ENCODE data around the gene SPOP.
A peak's percentile ranks its signal among the peaks of the same experiment; 100 is the strongest.
"Not testable (repeated sequence)": the region's sequence is repeated elsewhere in the genome, so short reads cannot be mapped to it uniquely, and the experiment has no call there.

Gene SPOP

DNA sequence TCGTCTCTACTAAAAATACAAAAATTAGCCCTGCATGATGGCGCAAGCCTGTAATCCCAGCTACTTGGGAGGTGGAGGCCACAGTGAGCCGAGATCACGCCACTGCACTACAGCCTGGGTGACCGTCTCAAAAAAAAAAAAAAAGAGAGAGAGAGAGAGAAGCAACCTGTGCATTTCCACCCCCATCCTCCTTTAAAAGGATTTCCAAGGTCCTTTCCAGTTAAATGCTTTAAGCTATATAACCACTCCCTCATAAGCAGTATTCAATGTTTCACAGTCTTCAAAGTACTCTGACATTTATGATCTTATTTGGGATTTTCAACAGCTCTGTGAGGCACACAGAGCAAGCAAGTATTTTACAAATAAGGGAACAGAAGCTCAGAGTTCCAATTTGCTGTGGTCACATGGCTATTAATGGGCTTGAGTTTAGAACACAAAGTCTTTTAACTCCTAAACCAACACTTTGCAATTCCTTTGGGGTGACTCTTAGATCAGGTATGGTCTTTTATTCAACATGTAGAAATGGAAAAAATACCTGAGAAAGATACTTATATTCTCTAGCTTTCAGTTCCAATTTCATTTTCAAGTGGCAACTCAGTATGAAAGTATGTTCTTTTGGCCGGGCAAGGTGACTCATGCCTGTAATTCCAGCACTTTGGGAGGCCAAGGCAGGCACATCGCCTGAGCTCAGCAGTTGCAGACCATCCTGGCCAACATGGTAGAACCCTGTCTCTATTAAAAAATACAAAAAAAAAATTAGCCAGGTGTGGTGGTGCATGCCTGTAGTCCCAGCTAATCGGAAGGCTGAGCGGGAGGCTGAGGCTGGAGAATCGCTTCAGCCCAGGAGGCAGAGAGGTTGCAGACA lies 31.3 kb downstream of the SPOP start:
- DNase-seq, result peak; percentile 63

DNA sequence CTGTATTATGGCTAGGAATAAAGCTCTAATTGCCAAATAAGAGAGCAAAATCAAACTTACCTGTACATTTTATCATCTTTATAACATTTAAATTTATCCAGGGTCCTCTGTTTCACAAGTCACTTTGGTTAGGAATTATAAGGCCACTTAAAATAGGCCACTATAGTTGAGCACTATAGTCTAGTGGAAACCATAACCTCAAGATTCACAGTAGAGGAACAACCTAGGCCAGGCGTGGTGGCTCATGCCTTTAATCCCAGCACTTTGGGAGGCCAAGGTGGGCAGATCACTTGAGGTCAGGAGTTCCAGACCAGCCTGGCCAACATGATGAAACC lies 31.9 kb downstream of the SPOP start:
- DNase-seq, result not testable (repeated sequence)

DNA sequence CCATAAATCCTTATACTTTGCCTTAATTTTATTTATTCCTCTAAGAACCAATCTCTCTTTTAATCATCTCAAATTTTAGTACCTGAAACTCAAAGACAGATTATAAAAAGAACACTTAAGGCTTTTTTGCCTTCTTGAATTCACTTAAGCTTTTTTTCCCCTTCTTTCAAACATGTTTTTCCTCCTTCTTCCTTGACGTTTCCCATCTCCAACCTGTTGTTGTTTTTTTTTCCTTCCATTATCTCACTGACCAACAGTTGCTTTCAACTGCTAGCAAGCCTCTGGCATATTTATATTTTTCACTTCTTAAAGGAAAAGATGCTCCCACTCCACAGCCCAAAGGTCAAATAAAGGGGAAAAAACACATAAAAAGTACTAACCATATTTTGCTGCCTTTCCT lies 32.2 kb downstream of the SPOP start:
- DNase-seq, result no peak

DNA sequence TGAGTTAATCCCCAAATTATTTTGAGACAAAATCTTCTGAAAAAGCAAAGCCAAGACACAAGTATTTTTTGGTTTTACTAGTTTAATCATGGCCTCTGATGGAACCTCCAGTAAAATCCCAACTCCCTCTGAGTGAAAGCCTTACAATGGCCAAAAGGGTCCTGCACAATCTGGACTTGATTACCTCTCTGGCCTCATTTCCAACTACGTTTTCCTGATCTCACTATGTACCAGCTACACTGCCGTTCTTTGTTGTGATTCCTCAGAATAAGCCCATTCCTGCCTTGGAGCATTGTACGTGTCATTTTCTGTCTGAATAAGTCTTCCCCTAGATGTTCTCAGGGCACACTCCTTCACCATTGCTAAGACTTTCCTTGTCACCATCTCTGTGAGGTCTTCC lies 37.3 kb downstream of the SPOP start:
- no peak for DNase-seq

DNA sequence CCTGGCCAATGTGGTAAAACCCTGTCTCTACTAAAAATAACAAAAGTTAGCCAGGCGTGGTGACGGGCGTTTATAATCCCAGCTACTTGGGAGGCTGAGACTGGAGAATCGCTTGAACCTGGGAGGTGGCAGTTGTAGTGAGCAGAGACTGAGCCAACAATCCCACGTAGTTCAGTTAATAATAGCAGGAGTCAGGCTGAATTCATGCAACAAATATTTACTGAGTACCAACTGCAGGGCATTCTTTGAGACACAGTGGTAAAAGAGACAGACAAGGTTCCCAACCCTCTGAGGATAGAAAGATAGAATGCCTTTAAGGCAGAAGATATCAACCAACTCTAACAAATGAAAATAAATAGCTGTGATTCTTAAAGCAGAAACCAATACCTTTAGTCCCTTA lies 39.1 kb downstream of the SPOP start:
- DNase-seq, result no peak

DNA sequence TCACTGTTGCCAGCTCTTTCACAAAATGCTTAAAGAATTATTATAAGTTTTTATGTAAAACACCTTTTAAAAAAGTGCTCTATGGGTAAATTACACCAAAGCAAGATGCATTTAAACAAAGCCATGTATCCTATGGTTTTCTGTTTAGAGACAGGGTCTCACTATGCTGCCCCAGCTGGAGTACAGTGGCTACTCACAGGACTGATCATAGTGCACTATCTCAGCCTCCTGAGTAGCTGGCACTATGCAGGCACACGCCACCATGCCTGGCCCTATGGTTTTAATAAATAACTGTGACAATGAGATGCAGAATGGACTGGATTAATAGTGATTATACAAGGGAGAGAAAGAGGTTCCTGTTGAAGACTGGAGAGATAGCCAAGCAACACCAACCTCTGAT lies 40.2 kb downstream of the SPOP start:
- DNase-seq, result no peak

DNA sequence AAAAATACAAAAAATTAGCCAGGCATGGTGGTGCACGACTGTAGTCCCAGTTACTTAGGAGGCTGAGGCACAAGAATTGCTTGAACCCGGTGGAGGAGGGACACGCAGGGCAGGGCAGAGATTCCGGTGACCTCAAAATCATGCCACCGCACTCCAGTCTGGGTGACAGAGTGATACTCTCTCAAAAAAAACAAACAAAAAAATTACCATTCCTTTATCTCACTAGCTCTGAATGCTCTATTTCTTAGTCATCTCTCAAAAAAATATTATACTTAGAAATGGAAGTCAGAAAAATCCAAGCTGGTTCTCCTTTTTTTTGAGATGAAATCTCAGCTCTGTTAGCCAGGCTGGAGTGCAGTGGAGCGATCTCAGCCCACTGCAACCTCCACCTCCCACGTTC lies 40.8 kb downstream of the SPOP start:
- no peak for DNase-seq

DNA sequence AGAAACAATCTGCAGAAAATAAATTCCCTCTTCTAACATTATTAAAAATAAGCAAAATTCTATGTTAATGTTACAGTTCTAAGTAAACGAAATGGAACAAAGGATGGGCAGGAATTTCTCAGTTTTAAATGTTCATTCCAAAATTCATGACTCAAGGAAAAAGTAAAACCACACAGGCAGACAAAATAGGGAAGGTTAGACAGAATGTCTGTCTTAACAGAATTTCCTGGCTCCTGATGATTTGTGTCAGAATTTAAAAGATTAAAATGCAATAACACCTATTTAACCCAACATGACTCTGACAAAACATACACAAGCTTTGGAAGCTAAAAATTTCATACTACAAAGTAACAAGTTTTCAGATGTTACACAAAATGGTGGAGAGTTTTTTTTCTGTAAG lies 42.8 kb downstream of the SPOP start:
- DNase-seq, result no peak

DNA sequence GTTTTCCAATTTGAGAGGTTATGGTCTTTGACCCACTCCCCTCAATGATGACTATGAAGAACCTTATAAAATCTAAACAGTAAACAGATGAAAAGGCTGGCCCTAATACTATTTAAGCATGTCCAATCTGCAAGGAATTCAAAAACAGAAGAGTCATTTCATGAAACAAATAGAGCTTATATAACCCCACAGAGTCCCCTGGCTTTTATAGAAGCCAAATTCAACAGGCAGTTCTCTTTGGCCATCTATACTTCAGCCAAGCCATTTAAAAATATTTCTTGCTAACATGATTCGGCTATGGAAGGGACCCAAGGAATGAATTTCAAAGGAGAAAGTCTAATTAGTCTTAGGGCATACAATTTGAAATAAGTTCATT lies 43.4 kb downstream of the SPOP start:
- no peak for DNase-seq

DNA sequence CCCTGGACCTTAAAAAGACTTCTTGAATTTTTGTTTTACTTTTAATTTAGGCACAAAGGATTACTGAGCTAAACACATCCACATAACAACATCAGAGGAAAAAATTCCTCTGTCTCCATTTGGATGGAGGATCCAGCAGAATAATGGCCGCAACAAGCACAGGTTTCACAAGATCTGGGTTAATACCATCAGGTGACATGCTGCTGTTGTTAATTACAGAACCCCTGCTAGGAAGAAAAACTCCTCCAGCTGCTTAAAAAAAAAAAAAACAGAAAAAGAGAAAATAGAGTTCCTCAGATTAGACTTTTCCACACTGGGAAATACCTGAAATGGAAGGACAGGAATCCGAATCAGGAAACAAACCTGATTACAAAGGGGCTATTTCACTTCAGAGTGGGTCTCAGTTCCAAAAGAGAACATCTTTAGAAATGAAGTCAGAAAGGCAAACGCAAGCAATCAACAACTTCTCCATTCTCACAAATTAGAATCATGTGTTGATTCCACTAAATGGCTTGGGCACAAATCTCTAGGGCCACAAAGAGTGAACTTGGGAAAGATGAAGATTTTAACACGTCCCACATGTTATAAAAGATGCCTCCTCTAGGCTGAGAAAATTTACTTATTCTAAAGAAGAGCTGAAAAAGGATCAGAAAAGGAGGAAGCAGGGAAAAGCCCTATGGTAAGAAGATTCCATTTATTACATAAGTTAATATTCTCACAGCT lies 44.0 kb downstream of the SPOP start:
- DNase-seq, result no peak

DNA sequence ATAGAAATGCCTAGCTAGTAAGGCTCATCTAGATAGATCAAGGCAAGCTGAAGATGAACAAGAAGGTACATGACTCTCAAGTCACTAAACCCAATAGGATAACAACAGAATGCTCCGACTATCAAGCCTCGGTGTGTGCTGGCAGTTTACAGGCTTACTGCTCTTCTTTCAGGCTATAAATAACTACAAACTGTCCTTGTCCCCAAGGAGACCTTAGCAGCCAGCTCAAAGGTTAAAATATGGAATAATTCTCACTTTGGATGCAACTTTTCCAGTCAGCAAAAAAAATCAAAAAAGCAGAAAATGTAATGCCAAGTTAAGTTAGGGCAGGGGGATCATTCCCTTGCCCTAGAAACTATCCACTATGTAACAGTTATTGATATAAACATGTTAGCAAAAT lies 44.6 kb downstream of the SPOP start:
- no peak for DNase-seq

DNA sequence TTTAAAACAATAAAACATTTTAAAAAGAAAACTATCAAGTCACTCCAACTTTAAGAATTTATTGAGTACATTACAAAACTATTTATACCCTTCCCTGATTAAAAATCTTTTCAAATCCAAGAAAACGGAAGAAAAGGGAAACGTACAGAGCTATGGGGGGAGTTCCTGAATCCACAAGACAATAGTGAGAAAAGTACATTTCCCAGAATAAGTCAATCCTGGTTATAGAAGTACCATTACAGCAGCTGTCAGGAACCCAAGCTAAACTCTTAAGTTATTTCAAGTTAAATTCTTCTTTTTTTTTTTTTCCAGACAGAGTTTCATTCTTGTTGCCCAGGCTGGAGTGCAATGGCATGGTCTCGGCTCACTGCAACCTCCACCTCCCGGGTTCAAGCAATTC lies 45.7 kb downstream of the SPOP start:
- DNase-seq, result no peak

DNA sequence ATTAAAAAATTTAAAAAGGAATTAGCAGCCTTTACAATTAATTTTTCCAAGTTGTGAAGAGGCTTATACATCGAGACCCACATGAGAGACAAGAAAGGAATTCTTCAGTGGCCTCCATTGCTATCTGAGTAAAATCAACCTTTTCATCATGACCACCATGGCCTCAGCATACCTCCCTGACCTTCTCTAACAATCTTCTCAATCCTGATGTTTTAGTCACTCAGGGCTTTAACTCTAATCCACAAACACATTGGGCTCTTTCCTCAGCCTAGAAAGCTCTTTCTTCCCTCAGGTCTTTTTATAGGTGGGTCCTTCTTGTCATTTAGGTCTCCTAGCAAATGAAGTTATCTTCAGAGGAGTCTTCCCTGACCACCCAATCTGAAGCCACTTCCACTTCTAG lies 46.4 kb downstream of the SPOP start:
- DNase-seq, result no peak

DNA sequence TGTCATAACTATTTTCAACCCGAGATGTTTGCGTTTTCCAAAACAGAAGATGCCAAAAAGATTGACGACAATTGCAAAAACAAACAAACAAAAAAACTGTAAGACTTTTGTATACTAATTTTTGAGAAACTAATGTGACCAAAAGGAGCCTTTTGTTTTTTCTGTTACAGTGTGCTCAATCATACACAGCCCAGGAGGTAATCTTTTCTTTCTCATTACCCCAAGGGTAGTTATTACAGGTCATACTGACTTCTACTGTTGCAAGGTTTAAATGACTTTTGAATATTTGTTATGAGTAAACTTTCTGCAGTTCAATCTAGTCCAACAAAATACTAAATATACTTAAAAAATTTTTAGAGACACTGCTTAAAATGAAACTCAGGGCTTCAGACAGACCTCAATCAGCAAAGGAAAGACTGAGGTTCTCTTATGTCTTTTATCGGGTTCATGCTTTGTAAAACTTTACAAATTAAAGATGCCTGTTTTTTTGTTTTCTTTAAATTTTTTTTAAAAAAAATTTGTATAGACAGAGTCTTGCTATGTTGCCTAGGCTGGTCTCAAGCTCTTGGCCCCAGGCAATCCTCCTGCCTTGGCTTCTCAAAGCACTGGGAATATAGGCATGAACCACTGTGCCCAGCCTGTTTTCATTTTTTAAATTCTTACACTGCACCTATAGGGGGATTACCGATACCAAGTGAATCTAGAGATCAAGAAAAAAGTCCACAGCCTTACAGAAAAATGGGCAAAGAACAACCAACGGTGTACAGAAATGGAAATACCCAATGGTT lies 47.6 kb downstream of the SPOP start:
- DNase-seq, result no peak

DNA sequence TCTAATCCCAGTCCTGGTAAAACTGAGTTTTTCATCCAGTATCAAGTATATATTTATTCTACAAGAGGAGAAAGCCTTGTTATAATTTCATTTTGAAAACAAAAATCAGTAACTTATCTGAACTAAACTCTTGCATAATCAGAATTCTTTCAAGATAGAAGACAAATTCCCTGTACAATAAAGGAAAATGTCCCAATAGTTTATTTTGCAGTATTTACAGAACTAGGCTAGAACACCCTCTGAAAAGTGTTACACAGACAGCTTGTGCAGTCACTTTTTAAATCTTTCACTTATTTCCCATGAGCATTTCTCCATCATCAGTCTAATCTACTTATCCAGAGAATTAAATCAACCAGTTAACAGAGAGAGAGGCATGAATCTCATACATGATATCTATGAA lies 48.5 kb downstream of the SPOP start:
- no peak for DNase-seq

DNA sequence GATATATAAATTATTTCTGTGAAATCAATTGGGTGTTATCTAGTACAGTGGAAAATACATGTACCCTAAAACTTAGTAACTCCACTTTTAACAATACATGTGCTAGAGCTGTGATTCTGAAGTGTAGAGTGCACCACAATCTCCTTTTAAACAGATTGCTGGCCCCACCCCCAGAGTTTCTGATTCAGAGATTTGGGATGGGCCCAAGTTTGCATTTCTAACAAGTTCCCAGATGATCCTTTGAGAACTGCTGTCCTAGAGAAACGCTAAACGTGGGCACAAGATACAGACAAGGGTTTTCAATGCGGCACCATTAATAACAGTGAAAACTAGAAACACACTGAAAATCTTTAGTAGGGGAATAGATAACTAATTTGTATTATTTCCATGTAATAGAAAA lies 53.0 kb downstream of the SPOP start:
- no peak for DNase-seq

DNA sequence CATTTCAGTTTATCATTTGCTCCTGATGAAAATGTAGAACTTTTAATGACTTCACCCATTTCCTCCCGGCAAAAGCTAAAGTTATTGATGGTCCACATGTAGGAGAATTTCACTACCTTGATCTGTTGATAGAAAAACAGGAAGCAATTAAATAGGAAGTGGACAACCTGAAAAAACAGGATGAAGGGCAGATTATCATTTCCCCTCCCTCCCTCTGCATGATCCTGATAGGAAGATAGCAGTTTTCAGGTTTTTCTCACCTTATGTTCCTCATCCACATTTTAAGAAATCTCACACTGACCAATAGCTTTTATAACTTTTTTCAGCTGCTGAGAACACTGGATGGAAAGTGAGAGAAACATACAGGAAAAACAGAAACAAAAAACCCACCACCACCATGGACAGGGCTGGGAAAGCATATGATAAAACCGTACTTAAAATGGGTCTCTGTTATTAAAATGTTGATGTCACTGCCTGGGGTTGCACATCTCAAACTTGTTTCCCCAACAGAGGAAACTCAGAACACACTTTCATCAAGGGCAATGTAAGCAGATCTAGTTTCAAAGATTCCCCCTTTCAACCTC lies 55.9 kb downstream of the SPOP start:
- no peak for DNase-seq

DNA sequence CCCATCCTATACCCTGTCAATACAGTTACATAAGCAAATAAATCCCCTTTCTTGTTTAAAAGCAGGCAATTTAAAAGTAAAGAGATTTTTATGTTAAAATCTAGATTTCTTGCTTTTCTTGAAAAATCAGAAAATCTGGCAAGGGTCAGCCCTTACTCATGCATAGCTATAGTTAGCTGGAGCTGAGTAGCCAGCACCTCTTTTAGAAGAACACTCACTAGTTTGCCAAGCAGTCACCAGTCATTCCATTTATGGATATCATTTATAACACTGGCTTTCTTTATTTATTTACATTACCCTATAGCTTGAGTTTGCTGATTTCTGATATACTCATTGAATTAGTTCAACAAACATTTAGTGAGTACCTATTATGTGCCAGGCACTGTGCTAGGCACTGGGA lies 56.5 kb downstream of the SPOP start:
- DNase-seq, result no peak

DNA sequence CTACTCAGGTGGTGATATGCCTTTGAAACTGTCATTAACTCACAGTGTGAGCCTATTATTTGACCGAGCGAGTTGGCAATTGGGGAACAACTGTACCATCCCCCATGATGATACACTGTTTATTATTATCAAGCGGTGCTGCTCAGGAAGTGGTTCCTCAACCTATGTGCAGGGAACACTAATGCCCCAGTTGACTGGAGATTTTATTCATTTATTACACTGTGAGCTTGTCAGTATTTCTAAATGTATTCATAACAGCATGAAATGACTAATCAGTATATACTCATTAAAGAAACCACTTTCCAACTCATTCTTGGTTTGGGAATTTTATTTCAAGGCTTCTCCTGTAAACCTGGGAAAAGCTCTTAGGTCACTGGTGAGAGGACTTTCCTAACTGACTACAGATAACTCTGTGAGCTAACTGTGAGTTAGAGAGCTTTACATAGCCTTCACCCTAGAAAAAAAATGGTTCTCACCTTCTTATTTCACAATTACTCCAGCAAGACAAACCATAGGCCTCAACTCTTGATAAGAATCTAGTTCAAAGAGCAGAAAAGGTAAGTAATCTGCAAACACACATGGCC lies 59.8 kb downstream of the SPOP start:
- no peak for DNase-seq

DNA sequence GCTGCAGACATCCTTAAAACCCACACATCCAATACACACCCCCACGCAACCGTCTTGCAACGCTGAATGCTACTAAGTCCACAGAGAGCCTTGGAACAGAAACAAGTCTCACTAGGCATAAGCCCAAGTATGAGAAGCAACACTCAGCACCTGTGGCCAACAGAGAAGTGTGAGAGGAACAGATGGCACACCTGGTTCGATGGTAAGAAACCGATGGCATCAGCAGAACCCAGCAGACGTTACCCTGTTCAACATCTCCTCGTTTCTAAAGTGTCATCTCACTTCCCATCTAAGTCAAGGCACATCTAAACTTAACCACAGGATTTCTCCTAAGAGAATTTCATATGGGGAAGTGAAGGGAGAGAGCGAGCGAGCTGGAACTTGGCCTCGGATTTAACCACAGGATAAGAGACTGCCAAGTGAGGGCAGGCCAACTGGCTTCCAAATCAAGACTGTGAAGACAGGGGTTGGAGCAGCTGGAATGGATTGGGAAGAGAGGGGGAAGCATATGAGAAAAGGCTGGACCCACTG lies 61.2 kb downstream of the SPOP start:
- DNase-seq, result no peak

DNA sequence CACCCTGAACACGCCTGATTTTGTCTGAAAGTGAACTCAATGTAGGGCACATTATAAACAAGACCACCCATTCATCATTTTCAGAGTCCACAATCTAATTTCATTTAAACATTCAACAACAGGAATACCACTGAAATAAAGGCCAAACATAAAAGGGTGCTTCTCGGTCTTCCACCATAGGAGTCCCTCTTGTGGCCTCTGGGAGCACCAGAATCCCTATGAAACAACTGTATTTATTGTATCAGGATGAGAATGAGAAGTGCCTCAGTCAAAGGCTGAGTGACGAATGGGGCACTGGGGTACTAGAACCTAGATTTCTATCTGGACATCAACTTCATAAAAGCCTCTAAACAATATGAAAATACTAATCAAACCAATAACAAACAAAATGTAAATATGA lies 61.8 kb downstream of the SPOP start:
- no peak for DNase-seq

DNA sequence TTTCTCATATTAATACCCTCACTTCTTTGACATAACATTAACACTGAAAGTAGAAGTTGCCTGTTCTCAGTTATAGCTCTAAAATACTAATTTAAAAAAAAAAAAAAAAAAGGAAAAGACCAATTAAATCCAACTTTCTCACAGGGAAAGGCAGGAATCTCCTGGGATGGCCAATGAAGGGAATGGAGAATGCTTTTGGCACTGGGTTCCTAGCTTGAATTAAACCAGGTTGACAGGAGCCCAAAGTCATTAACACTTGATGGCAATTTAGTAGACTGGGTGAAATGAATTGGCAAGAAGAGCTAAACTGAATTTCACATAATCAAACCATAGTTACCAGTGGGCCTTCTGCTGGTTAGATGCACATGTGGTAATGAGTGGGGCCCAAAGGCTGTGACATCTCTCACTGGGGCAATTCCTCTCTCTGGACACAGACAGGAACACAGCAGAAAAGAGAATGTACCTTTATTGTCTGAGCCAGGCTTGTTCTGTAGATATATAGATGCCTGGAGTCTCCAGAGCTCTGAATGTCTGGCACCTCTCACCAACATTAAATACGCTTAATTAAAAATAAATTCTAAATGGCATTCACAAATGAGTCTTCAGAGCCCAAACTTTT lies 64.6 kb downstream of the SPOP start:
- DNase-seq, result no peak
